Left lung (tissue), 10 donors: Measurements from ENCODE around the gene DACT3. TPM values are rescaled to one million over a fixed set of nuclear protein-coding genes. Genes with fewer than 3 reads are reported as not detected.

Experiments
- ATAC-seq: fragments of 200-7000 bp; cut with Tn5 transposase; one replicate; pipeline ENCODE4 v1.9.1; 2020; ENCODE audit warnings: moderate library complexity
- DNase-seq, 4 donors: peaks; one replicate each; pipeline ENCODE4 v3.0.0-alpha.2; 2013 to 2020
- H3K27ac ChIP-seq, 2 donors: fragments of 200-600 bp; sonication (generic) in 1 of 2; one replicate each; pipeline versions ENCODE4 v1.5.0 to v1.8.0; 2020 to 2021
- H3K27me3 ChIP-seq, 2 donors: fragments of 200-600 bp; sonication (generic) in 1 of 2; one replicate each; pipeline versions ENCODE4 v1.5.0 to v1.8.0; 2020 to 2021
- H3K36me3 ChIP-seq, 2 donors: fragments of 200-600 bp; sonication (generic) in 1 of 2; one replicate each; pipeline versions ENCODE4 v1.5.0 to v1.8.0; 2020 to 2021
- H3K4me1 ChIP-seq, 2 donors: fragments of 200-600 bp; one replicate each; pipeline ENCODE4 v1.8.0; 2021
- H3K4me3 ChIP-seq, 2 donors: fragments of 200-600 bp; sonication (generic) in 1 of 2; one replicate each; pipeline versions ENCODE4 v1.5.0 to v1.8.0; 2020 to 2021; ENCODE audit warnings: mild to moderate bottlenecking in 1 of 2
- H3K9me3 ChIP-seq, 2 donors: fragments of 200-600 bp; sonication (generic) in 1 of 2; one replicate each; pipeline versions ENCODE4 v1.5.0 to v1.8.0; 2020 to 2021
- CTCF ChIP-seq, 2 donors: fragments of 200-600 bp; sonication (generic) in 1 of 2; IDR thresholded peaks; one replicate each; pipeline versions ENCODE4 v1.5.0 to v1.8.0; 2021; ENCODE audit warnings: antibody characterized with exemption in 2 of 2
- intact Hi-C, 2 donors: fragments of 100-400 bp; cut with DNase I; formaldehyde crosslinking; loops; one replicate each; pipeline versions ENCODE4 v1.11.2 to v1.14.2; 2022
- polyA plus RNA-seq, 6 donors: library from polyadenylated mRNA; unstranded; fragments of 120-200 nt; gene quantifications; one replicate each; pipeline ENCODE4 v1.2.1, GENCODE V29; 2013; ENCODE audit not compliant: insufficient read length in 6 of 6
- total RNA-seq, 2 donors: library from RNA; stranded (reverse); fragmentation: NEBNext Ultra II Directional; extraction: Animal tissue kit (Norgen Biotek cat#: 25700); gene quantifications; one replicate each; pipeline ENCODE4 v1.2.1, GENCODE V29; 2021
- donor health status: DM: no; HTN: yes; CAD: no.
- donor health status: DM: no; HTN: no; CAD: no.

Gene DACT3
- total and polyA plus RNA-seq, 8 donors: 6.6 to 53.4 (median 43.2) TPM

DNA sequence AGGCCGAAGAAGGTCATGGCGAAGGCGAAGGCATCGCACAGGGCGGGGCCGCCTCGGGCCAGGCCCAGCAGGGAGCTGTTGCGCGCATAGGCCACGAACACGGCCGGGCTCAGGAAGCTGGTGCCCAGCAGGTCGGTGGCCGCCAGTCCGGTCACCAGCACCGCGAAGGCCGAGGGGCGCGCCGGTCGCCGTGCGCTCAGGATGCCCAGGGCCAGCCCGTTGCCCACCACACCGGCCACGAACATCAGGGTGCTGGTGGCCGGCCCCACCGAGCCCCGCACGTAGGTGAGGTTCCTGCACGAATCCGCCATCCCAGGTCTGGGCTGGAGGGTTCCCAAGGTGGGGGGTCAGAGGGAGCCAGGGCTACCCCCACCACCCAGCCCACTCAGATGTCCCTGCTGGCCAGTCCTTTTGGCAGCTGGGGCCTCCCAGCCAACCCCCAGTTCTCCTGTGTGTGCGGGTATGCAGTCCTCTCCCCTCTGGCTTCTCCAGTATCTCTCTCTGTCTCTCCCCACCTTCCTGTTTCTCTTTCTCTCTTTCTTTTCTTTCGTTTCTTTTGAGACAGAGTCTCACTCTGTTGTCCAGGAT is 37.0 kb downstream of the DACT3 start:
- DNase-seq (peak in 1 of 4 donors; percentile 63), ATAC-seq (no peak)
- TF ChIP-seq CTCF (IDR thresholded peaks at IDR 0.05): no peak
- Histone ChIP-seq H3K4me1 (peaks cover 14 to 65% of the 10 kb centered on the region in 2 donors), H3K4me3 (peak overlapping the region; percentile 13 to 37), H3K27me3 (no peaks in the 10 kb centered on the region), H3K27ac (peak overlapping the region; percentile 64 to 69), H3K36me3 (no peaks in the 10 kb centered on the region), H3K9me3 (no peaks in the 10 kb centered on the region)
- intact Hi-C loops: loop anchor here in 1 of 2 donors (5.0 kb wide), 1 partner anchor 33 kb away; no protein-coding TSS in a partner anchor

- H3K36me3 ChIP-seq: no peaks in the 10 kb centered on the region
- ATAC-seq (no peak), DNase-seq (peak in 1 of 4 donors; percentile 55)
- H3K27ac ChIP-seq: peak overlapping the region in 1 of 2 donors; percentile 7
- intact Hi-C loops: loop anchor here in 1 of 2 donors (5.0 kb wide), 1 partner anchor 35 kb away; no protein-coding TSS in a partner anchor
- peaks cover 19 to 76% of the 10 kb centered on the region in 2 donors for H3K4me1 ChIP-seq
- H3K9me3 ChIP-seq: no peaks in the 10 kb centered on the region
- H3K4me3 ChIP-seq: peak overlapping the region in 1 of 2 donors; percentile 37
- TF ChIP-seq CTCF (IDR thresholded peaks at IDR 0.05): no peak
- H3K27me3 ChIP-seq: no peaks in the 10 kb centered on the region
Measured at GRCh38 chr19:46622118-46622446, 38.9 kb downstream of the DACT3 start.

DNA sequence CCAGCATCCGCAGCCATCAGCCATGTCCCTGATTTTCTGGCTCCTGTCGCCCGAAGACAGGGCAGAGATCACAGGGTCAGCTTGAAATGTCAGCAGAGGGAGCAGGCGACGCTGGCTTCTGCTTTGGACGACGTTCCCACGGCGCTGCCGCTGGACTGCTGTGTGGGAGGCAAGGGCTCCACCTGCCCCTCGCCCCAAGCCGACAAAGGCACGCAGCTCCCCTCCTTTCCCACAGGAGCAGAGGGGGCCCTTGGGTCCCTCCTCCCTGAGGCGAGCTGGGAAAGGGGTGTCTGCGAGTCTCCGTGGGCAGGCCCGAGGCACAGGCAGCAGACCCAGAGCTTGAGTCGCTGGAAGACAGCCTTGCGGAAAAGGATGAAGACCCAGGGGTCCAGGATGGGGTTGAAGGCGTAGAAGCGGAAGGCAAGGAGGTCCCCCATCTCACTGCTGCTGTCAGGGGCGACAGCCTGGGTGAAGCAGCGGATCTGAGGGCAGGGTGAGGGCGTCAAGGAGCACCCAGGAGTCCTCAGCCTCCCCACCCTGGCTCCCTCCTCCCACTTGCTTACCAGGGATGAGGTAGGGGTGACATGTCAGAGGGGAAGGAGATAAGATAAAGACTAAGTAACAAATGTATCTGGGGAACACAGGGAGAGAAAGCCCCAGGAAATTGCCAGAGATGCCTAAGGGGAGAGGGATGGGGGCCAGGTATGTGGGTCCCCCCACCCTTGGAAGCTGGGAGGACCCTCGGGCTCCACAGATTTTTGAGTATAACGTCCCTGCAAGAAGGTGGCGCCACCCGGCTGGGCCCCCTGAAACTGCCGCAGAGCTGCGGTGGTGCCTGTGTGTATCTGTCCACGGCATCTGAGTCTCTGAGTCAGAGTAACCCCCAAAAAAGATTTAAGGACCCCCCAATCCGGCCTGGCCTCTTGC is 39.5 kb downstream of the DACT3 start:
- DNase-seq: peak in 1 of 4 donors; percentile 76
- intact Hi-C loops: loop anchor here in 1 of 2 donors (5.0 kb wide), 1 partner anchor 36 kb away; no protein-coding TSS in a partner anchor
- Histone ChIP-seq H3K27me3 (no peaks in the 10 kb centered on the region), H3K4me1 (peaks cover 22 to 76% of the 10 kb centered on the region in 2 donors), H3K36me3 (no peaks in the 10 kb centered on the region), H3K4me3 (peak overlapping the region in 1 of 2 donors; percentile 37), H3K27ac (peak overlapping the region; percentile 7 to 69), H3K9me3 (no peaks in the 10 kb centered on the region)
- TF ChIP-seq CTCF (IDR thresholded peaks at IDR 0.05): no peak
- no peak for ATAC-seq

DNA sequence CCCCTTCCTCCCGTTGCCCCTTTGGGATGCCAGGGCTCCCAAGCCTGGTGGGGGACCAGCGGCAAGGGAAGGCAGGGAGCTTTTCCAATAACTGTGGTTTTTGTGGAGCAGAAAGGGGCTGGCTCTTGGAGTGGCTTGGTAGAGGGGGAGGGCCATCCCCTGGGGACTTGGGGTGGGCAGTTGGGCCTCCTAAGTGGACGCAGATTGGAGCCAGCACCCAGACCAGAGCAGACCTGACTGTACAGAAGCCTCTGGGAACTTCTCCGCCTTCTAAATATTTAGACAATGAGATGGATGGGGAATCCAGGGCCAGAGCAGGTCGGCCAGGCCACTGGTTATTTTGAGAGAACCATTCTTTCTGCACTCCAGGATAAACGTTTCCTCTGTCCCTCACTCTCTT is 40.3 kb downstream of the DACT3 start:
- H3K36me3 ChIP-seq: no peaks in the 10 kb centered on the region
- no peak for TF ChIP-seq CTCF (IDR thresholded peaks at IDR 0.05)
- ATAC-seq: no peak
- peak overlapping the region in 1 of 2 donors; percentile 69 for H3K27ac ChIP-seq
- H3K9me3 ChIP-seq: no peaks in the 10 kb centered on the region
- no peaks in the 10 kb centered on the region for H3K27me3 ChIP-seq
- peak in 1 of 4 donors; percentile 25 for DNase-seq
- intact Hi-C loops: loop anchor here in 1 of 2 donors (5.0 kb wide), 1 partner anchor 37 kb away; no protein-coding TSS in a partner anchor
- peaks cover 15 to 72% of the 10 kb centered on the region in 2 donors for H3K4me1 ChIP-seq
- peak overlapping the region in 1 of 2 donors; percentile 37 for H3K4me3 ChIP-seq

- H3K36me3 ChIP-seq: no peaks in the 10 kb centered on the region
- ATAC-seq: no peak
- intact Hi-C loops: loop anchor here in 1 of 2 donors (5.0 kb wide), 1 partner anchor 37 kb away; no protein-coding TSS in a partner anchor
- no peak for DNase-seq
- H3K4me3 ChIP-seq: no peak overlapping the region
- H3K4me1 ChIP-seq: peaks cover 12 to 67% of the 10 kb centered on the region in 2 donors
- H3K27me3 ChIP-seq: no peaks in the 10 kb centered on the region
- H3K27ac ChIP-seq: no peak overlapping the region
- no peaks in the 10 kb centered on the region for H3K9me3 ChIP-seq
- TF ChIP-seq CTCF (IDR thresholded peaks at IDR 0.05): no peak
Measured at GRCh38 chr19:46620267-46620666, 40.7 kb downstream of the DACT3 start.
